Measurements from ENCODE around the gene TBX19.

The TBX19 gene

GRCh38 chr1:168281603-168282325, 1.1 kb downstream of the TBX19 start:
- no peak for DNase-seq (ENCODE audit: low spot score)

GRCh38 chr1:168285521-168285790, 4.8 kb downstream of the TBX19 start:
- no peak for DNase-seq (ENCODE audit: low spot score)

- no peak for DNase-seq (ENCODE audit: low spot score)
Observed at GRCh38 chr1:168285971-168286927, 5.6 kb downstream of the TBX19 start.

- DNase-seq (ENCODE audit: low spot score) = no peak
Observed at GRCh38 chr1:168287237-168287664, 6.6 kb downstream of the TBX19 start.

- DNase-seq (ENCODE audit: low spot score) = no peak
Observed at GRCh38 chr1:168288311-168289052, 7.8 kb downstream of the TBX19 start.

- no peak for DNase-seq (ENCODE audit: low spot score)
Observed at GRCh38 chr1:168291222-168291837, 10.7 kb downstream of the TBX19 start.

- no peak for DNase-seq (ENCODE audit: low spot score)
Observed at GRCh38 chr1:168293356-168293755, 12.7 kb downstream of the TBX19 start.

GRCh38 chr1:168295411-168296114, 14.9 kb downstream of the TBX19 start:
- no peak for DNase-seq (ENCODE audit: low spot score)

- no peak for DNase-seq (ENCODE audit: low spot score)
Observed at GRCh38 chr1:168297019-168297730, 16.5 kb downstream of the TBX19 start.

- DNase-seq (ENCODE audit: low spot score) = no peak
Observed at GRCh38 chr1:168298446-168298845, 17.8 kb downstream of the TBX19 start.

GRCh38 chr1:168300626-168301025, 19.9 kb downstream of the TBX19 start:
- DNase-seq (ENCODE audit: low spot score) = no peak

- DNase-seq (ENCODE audit: low spot score) = no peak
Observed at GRCh38 chr1:168301664-168302320, 21.1 kb downstream of the TBX19 start.

- DNase-seq (ENCODE audit: low spot score) = no peak
Observed at GRCh38 chr1:168303716-168304540, 23.3 kb downstream of the TBX19 start.

GRCh38 chr1:168304865-168305264, 24.2 kb downstream of the TBX19 start:
- no peak for DNase-seq (ENCODE audit: low spot score)

GRCh38 chr1:168312718-168313604, 32.3 kb downstream of the TBX19 start:
- no peak for DNase-seq (ENCODE audit: low spot score)

- DNase-seq (ENCODE audit: low spot score) = no peak
Observed at GRCh38 chr1:168316142-168316541, 35.5 kb downstream of the TBX19 start.

- no peak for DNase-seq (ENCODE audit: low spot score)
Observed at GRCh38 chr1:168317309-168317708, 36.6 kb downstream of the TBX19 start.

GRCh38 chr1:168319691-168320090, 39.0 kb downstream of the TBX19 start:
- no peak for DNase-seq (ENCODE audit: low spot score)

Data from HuH-7.5 (cell line).